NCI-H146 treated with DMSO at 0.1 percent for 48 hours (cell line): Measurements from ENCODE around the gene ZBTB22.
"Not testable (repeated sequence)": the region's sequence is repeated elsewhere in the genome, so short reads cannot be mapped to it uniquely, and the experiment has no call there.

ENCODE experiments used
- DNase-seq: peaks from one replicate; lab custom pipeline; 2025; ENCODE audit not compliant: unreplicated experiment; lab: John Stamatoyannopoulos, UW

The ZBTB22 gene

DNA sequence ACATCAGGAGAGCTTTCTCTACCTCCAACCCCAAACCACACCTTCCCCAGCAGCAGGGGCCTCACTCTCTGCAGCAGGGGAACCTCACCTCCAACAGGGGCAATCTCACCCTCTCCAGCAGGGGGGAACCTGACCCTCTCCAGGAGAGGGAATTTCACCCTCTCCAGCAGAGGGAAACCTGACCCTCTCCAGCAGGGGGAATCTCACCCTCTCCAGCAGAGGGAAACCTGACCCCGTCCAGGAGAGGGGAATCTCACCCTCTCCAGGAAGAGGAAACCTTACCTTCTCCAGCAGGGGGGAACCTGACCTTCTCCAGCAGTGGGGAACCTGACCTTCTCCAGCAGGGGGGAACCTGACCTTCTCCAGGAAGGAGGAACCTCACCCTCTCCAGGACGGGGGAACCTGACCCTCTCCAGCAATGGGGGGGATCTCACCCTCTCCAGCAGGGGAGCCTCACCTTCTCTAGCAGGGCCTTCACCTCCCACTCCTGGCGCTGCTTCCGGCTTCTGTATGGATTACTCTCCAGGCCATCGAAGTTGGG lies 37.5 kb downstream of the ZBTB22 start:
- DNase-seq, result no peak

DNA sequence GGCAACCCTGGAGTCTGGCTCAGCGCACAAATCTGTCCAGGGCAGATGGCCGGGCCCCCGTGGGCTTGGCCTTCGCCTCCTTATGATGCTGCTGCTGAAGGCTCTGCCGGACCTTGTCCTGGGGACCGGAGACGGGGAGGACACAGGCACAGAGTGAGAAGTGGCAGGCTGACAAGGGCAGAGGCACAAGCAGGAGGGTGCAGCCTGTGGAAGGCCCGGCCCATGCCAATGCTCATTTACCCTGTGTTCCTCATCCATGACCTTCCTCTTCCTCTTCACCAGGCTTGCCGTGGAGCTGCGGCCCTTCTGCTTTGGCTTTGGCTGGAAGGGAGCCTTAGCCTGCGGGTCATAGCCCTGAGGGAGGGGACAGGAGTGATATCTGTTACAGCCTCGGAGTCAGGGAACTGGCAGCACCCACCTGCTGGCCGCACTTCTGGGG lies 38.3 kb downstream of the ZBTB22 start:
- DNase-seq, result no peak

DNA sequence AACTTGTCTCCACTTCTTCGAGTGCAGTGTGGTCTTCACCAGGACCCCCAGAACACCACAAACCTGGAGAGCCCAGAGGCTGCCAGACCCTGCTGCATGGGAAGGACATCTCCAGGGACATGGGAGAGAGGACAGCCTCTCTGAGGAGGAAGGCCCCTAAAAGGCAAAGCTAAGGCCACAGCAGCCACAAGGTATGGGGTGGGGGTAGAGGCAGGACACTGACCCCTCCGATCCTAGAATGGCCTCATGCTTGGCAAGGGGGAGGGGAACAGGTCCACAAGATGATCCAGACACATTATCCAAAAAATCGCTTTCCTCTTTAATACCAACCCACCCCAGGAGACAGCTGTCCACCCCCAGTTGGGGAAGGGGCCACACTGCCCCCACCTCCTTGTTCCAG lies 38.7 kb downstream of the ZBTB22 start:
- DNase-seq, result no peak

DNA sequence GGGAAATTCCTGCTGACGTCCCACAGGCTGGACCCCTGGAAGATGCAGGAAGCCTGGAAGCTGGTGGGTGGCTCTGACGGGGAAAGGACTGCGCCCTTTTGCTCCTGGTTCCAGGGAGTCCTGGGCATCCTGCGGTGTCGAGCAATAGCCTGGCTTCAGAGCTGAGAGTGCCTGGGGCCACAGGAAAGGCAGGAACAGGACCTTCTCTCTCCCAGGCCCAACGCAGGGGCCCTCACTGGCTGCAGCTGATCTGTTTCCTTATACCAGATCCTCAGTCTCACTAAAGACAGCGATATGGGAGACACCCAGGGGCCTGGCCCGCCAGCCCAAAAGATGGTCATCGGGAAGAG lies 39.2 kb downstream of the ZBTB22 start:
- DNase-seq, result no peak

- DNase-seq, result no peak
Observed at GRCh38 chr6:33277663-33278391, 39.7 kb downstream of the ZBTB22 start.

DNA sequence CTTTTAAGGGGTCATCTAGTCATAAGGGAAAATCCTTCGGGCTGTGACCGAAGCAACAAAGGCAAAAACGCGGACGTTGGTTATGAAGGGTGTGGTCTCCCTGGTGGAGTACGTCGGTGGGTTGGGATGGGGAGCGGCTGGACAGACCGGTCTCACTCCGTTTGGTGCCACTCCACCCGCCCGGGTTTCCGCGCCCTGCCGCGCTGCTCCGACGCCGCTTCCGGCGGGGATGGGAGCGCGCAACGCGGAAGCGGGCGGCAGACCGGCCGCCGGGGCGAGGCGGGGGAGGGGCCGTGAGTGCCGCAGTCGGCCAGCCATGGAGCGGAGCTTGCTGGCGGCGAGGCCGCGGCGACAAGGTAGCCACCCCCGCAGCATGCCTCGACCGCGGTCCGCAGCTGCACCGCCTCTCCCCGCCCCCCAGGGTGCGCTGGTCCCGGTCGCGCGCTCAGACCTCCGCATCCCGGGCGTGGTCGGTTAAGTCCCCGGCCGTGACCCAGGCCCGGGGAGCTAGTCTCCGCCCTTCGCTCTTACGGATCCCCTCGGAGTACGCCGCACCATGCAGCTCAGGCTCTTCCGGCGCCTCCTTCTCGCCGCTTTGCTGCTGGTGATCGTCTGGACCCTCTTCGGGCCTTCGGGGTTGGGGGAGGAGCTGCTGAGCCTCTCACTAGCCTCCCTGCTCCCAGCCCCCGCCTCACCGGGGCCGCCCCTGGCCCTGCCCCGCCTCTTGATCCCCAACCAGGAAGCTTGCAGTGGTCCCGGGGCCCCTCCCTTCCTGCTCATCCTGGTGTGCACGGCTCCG lies 40.5 kb downstream of the ZBTB22 start, which contains the start of gene B3GALT4:
B3GALT4 (plus strand) TSS at position 260 of the 799 bp plus-strand sequence; CDS start at position 557, 297 bp downstream.
- peak; percentile 76 for DNase-seq

DNA sequence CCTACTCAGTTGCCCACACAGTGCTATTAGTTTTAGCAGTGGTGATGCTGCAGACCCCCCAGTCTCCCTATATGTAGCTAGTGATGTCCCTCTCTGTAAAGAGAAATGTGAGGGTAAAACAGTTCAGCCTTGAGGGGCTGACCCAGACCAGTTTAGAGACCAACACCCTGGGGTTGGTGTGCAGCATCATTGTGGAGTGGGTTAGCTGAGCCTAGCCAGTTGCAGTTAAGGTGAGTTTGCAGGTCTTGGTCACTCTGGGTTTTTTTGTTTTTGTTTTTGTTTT lies 41.0 kb downstream of the ZBTB22 start:
- no peak for DNase-seq

GRCh38 chr6:33275795-33276580 lies 41.6 kb downstream of the ZBTB22 start:
- DNase-seq, result not testable (repeated sequence)

- DNase-seq, result no peak
Observed at GRCh38 chr6:33273924-33274902, 43.3 kb downstream of the ZBTB22 start.

GRCh38 chr6:33273129-33273923 lies 44.2 kb downstream of the ZBTB22 start:
- no peak for DNase-seq

DNA sequence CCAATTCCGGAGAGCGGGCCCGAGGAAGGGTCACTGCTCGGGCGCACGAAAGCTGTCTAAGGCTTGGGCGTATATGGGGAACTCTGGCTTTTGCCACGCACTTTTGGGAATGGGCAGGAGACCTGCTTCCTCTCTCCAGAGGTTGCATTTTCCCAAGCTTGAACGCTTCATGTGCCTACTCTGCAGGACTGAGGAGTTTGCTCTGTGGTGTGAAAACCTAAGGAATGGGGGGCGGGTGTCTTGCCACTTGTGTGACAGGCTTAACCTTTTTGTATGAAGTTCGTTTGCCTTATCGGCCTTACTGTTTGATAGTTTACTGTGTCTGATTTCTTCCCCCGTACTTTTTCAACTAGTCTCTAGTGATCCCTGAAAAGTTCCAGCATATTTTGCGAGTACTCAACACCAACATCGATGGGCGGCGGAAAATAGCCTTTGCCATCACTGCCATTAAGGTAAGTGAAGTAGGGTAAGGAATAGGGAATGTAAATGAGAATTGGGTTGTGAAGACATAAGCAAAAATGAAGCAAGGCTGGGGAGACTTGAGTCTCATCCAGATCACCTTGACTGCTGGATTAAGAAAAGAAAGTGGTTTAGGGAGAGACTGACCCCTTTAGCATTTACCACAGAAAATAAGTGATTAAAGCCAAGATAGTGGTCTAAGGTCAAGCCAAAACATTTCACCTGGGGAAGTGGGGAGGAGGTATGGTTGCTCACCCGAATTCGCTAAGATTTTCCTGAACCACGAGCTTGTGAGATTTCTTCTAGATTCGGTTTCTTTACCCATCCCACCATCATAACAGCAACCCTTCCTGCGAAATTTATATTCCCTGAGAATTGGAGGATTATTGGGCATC lies 45.0 kb downstream of the ZBTB22 start:
- no peak for DNase-seq

DNA sequence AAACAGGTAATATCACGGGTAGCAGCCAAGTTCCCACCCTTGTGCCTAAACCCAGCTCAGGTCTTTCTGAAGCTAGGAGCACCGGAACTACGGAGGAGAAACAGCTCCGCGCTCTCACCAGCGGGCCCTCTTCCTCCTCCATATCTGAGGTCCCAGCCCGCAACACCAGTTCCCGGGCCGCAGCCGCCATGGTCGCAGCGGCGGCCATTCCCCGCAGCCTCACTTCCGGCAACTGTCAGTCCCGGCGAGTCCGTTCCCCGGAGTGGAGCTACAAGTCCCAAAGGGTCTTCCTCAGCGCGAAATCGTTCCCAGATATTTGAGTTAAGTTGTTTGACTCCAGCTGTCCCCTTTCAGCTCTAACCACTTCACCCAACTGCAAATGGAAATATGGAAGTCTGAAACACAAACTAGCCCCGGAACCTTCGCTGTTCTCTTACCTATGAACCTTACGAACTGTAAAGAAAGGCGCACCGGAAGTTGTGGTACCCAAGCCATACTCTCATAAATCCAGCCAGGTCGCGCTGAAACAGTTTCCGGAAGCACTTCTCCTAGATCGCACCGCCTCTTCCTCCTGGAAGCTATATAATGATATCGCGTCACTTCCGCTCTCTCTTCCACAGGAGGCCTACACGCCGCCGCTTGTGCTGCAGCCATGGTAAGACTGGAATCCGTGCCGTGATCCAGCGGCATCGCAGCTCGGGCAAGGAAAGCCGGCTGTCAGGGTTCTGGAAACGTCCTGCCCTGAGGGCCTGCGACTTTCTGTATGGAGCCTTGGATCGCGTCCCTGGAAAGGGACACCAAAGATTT lies 45.9 kb downstream of the ZBTB22 start, which contains the start of the genes RPS18 and VPS52:
RPS18 (plus strand) TSS at position 608 of the 807 bp plus-strand sequence; CDS start at position 653, 45 bp downstream.
VPS52 (minus strand) TSS at position 409 of the 807 bp plus-strand sequence; CDS start at position 208, 201 bp downstream.
- DNase-seq, result peak; percentile 98

GRCh38 chr6:33271117-33271467 lies 46.5 kb downstream of the ZBTB22 start:
- no peak for DNase-seq
